ENCODE data around the gene UIMC1. TPM values are rescaled to one million over a fixed set of nuclear protein-coding genes. Genes with fewer than 3 reads are reported as not detected.
"Not testable (repeated sequence)": the region's sequence is repeated elsewhere in the genome, so short reads cannot be mapped to it uniquely, and the experiment has no call there.

Gene UIMC1
- total RNA-seq, 4 donors from 2014 or later, result 22.3 to 38.6 (median 27.7) TPM

DNA sequence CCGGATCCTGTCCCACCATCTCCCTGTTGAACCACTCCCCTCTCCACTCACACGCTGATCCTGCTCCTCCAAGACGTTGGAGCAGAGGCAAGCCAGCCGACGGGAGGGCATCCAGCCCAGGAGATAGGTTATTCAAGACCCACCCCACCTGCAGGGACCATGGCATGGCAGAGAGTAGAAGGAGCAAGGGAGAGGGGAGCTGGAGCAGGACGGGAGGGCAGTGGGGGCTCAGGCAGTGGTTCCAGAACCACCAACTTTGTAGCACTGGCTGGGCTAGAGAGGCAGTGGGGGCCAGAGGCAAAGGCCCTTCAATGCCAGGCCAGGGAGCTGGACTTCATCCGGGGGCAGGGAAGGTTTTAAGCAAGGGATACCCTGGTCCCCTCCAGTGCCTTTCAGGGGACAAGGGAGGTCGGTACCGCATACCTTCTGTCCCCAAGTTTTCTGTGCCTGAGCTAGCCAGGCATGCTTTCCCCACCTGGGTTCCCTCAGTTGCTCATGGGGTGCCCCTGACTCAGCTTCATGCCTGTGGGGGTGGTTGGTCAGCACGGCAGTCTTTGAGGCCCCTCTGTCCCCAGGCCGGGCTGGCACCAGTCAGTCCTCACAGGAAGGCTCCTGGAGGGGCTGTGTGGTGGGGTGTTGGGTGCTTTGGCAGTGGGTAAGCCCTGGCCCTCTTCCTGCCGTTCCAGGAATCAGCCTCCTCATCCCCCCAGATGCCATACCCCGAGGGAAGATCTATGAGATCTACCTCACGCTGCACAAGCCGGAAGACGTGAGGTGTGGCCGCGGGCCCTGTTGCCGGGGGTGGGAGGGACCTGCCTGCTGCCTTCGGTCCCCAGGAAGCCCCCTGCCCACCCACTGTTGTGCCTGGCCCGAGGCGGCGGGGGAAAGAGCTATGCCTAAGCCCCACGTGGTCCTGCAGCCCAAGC, 129.8 kb downstream of the UIMC1 start:
- DNase-seq (ENCODE audit: low spot score) (no peak), ATAC-seq (ENCODE audit: low FRiP score) (no peak)
- TF ChIP-seq, protein P1, sequence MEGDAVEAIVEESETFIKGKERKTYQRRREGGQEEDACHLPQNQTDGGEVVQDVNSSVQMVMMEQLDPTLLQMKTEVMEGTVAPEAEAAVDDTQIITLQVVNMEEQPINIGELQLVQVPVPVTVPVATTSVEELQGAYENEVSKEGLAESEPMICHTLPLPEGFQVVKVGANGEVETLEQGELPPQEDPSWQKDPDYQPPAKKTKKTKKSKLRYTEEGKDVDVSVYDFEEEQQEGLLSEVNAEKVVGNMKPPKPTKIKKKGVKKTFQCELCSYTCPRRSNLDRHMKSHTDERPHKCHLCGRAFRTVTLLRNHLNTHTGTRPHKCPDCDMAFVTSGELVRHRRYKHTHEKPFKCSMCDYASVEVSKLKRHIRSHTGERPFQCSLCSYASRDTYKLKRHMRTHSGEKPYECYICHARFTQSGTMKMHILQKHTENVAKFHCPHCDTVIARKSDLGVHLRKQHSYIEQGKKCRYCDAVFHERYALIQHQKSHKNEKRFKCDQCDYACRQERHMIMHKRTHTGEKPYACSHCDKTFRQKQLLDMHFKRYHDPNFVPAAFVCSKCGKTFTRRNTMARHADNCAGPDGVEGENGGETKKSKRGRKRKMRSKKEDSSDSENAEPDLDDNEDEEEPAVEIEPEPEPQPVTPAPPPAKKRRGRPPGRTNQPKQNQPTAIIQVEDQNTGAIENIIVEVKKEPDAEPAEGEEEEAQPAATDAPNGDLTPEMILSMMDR (IDR thresholded peaks at IDR 0.05), result no peak

DNA sequence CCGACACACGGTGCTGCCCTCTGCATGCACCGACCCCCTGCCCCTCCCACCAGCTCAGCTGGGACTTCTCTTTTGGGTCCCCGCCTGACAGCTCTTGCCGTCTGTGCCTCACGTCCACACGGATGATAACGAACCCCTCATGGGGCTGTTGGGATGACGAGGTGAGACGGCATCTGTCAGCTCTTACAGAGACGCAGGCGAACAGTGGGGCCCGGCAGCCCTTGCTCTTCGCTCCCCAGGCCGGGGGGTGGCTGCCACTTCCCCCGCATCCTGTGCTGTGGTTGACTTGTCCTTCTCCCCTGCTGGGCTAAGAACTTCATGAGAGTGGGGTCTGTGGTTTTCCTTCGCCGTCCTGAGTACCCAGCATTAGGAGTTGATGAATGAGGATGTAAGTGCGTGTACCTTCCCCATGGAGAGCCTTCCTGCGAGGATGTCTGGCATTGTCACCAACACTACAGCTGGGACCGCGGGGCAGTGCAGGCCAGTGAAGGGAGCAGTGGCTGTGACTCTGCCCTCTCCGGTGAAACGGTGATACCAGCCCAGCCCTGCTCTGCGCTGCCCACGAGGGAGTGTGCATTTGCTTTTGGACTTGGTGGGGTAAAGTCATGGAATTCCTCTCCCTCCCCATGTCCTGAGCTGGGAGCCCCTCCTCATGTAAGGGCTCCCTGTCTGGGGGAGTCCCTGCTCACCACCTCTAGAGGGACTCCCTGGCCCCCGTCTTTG, 130.6 kb downstream of the UIMC1 start:
- TF ChIP-seq, protein P1 (IDR thresholded peaks at IDR 0.05), result no peak
- DNase-seq (ENCODE audit: low spot score), result no peak
- no peak for ATAC-seq (ENCODE audit: low FRiP score)

DNA sequence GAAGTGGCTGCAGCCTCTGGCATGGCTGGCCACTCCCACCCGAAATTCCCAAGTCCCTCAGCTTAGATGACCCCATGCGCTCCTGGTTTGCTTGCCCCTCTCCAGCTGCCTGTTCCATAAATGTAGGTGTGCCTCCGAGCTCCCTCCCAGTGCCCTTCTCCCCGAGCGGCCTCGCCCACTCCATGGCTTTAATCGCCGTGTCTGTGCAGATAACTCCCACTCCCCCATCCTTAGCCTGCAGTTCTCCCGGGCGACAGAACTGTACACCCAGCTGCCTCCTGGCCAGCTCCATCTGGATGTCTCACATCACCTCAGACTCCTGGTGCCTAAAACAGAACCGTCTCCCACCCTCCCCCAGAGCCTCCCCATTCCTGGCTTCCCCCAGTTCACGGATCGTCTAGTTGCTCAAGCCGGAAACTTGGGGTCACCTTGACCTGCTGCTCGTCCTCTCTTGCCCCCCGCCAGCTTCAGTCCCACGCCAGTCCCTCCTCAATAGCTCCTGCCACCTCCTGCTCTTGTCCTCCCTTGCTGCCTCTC, 131.5 kb downstream of the UIMC1 start:
- ATAC-seq (ENCODE audit: low FRiP score) (no peak), DNase-seq (ENCODE audit: low spot score) (no peak)
- TF ChIP-seq, protein P1 (IDR thresholded peaks at IDR 0.05), result no peak

DNA sequence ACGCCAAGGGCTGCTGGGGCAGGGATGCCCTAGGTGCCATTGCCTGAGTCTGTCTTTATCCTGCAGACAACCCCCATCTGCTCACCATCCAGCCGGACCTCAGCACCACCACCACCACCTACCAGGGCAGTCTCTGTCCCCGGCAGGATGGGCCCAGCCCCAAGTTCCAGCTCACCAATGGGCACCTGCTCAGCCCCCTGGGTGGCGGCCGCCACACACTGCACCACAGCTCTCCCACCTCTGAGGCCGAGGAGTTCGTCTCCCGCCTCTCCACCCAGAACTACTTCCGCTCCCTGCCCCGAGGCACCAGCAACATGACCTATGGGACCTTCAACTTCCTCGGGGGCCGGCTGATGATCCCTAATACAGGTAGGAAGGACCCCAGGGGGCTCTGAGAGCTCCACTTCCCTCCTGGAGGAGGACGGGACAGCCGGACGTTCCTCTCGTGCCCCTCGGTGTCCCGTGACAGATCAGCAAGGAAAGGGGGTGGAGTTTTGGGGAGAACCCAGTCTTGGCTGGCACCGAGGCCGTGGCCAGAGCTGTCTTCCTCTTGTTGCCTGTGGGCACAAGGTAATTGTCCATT, 132.3 kb downstream of the UIMC1 start:
- ATAC-seq (ENCODE audit: low FRiP score) (no peak), DNase-seq (ENCODE audit: low spot score) (no peak)
- TF ChIP-seq, protein P1 (IDR thresholded peaks at IDR 0.05), result no peak

DNA sequence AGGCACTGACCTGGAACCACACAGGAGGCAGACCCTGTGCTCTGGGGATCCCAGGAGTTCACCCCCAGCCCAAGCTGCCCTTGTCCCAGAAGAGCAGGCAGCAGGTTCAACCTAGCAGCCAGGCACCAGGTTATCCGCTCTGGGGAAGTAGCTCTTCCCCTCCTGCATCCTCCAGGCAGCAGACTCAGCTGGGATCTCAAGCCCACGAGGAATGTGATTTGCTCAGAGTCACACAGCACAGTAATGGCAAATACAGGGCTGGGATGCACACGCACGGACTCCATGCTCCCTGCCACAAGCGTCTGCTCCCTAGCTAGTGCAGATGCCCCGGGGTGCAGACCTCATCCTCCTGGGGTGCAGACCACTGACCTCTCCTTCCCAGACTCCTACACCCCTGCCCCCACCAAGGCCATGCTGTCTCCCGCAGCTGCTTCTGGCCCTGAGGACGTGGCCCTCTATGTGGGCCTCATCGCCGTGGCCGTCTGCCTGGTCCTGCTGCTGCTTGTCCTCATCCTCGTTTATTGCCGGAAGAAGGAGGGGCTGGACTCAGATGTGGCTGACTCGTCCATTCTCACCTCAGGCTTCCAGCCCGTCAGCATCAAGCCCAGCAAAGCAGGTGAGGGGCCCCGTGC, 132.9 kb downstream of the UIMC1 start:
- DNase-seq (ENCODE audit: low spot score), result no peak
- TF ChIP-seq, protein P1 (IDR thresholded peaks at IDR 0.05), result no peak
- no peak for ATAC-seq (ENCODE audit: low FRiP score)

DNA sequence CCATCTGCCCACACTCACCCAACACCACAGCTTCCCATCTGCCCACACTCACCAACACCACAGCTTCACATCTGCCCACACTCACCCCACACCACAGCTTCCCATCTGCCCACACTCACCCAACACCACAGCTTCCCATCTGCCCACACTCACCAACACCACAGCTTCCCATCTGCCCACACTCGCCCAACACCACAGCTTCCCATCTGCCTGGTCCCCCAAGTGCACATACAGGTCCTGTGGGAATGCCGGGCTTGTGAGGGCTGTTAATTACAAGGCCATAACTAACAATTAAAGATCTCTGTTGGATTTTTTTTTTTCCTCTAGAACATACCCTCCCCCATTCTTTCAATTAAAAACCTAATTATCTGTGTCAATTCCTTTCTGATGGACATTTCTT, 133.6 kb downstream of the UIMC1 start:
- not testable (repeated sequence) for ATAC-seq (ENCODE audit: low FRiP score); DNase-seq (ENCODE audit: low spot score)

DNA sequence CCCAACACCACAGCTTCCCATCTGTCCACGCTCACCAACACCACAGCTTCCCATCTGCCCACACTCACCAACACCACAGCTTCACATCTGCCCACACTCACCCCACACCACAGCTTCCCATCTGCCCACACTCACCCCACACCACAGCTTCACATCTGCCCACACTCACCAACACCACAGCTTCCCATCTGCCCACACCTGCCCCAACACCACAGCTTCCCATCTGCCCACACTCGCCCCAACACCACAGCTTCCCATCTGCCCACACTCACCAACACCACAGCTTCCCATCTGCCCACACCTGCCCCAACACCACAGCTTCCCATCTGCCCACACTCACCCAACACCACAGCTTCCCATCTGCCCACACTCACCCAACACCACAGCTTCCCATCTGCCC, 134.0 kb downstream of the UIMC1 start:
- not testable (repeated sequence) for ATAC-seq (ENCODE audit: low FRiP score); DNase-seq (ENCODE audit: low spot score)

DNA sequence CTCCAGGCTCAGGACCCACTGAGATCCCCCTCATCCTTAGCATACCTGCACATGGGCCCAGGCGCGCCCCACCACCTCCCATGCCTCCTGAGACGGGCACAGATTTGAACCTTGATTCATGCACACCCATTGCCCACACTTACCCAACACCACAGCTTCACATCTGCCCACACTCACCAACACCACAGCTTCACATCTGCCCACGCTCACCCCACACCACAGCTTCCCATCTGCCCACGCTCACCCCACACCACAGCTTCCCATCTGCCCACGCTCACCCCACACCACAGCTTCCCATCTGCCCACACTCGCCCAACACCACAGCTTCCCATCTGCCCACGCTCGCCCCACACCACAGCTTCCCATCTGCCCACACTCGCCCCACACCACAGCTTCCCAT, 135.9 kb downstream of the UIMC1 start:
- DNase-seq (ENCODE audit: low spot score); ATAC-seq (ENCODE audit: low FRiP score): not testable (repeated sequence)
